ENCODE data around the gene ADPGK.
"Not testable (repeated sequence)": the region's sequence is repeated elsewhere in the genome, so short reads cannot be mapped to it uniquely, and the experiment has no call there.

Gene ADPGK

DNA sequence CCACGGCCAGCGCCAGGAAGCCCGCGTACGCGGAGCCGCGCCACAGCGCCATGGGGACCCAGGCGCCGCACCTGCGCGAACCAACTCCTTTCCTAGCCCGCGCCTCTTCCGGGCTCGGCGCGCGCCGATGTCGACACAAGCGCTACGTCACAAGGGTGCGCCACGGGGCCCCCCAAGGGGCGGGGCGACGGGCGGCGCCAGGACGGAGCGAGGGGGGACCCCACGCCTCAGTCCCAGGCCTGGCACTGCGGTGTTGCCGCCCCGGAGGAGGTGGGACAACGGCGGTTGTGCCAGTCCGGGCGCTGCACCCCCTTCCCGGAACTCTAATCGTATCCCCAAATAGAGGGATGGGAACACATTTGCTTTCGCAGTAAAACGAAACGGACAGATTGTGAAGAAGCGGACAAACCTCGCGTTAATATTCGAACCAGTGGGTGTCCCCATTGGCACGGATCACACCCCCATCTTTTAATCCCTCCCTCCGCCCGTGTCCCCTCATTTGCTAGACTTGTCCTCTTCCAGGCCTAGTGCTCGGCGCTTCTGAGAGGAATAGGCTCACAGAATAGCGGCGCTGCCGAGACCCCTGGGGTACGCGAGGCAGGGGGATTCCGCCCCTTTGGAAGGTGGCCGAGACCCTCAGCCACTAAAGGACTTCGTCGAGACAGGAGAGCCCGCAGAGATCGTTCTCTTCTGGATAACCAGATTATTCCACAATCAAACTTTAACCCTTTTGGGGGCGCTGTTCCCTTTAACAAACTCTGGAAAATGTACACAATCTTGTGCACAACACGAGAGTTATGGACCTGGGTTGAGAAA lies at the start of gene ADPGK:
Gene ADPGK (minus strand): TSS at position 119 of the 816 bp plus-strand sequence. CDS start 67 bp downstream, at position 52.
- peak; percentile 85 to 86 for DNase-seq (ENCODE audit: low read depth in 2 of 2, low spot score in 1 of 2)

DNA sequence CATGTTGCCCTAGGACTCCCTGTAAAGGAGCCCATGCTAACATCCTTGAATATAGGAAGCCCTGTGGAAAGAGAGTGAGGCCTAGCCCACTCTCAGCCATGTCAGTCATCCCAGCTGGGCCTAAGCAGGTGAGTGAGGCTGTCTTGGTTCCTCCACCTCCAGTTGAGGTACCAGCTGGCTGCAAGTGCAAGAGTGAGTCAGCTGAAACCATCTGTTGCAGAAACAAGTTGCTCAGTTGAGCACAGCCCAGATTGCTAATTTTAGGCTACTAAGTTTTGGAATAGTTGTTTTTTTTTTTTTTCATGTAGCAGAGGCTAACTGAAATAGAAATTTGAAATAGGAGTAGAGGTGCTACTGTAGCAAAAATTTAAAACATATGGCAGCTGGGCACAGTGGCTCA lies 43.7 kb upstream of the ADPGK start:
- DNase-seq (ENCODE audit: low read depth in 2 of 2, low spot score in 1 of 2) = no peak

DNA sequence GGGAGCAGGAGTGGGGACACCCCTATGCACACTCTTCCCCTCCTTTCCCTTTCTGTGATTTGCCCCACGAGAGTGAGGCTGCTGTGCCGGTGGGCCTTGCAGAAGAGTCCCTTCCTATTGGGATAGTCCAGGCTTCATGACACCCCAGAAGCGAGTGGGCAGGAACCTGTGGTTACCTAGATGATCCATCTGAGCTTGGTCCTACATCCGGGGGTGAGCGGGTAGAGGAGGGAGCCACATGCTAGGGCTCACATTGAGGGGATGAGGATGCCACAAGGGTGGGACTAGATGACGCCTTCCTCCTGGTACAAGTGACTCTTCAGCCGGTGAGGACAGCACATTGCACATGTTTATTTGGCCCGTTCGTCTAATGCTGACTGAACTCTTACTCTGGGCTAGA lies 43.1 kb upstream of the ADPGK start:
- DNase-seq (ENCODE audit: low read depth in 2 of 2, low spot score in 1 of 2) = no peak

DNA sequence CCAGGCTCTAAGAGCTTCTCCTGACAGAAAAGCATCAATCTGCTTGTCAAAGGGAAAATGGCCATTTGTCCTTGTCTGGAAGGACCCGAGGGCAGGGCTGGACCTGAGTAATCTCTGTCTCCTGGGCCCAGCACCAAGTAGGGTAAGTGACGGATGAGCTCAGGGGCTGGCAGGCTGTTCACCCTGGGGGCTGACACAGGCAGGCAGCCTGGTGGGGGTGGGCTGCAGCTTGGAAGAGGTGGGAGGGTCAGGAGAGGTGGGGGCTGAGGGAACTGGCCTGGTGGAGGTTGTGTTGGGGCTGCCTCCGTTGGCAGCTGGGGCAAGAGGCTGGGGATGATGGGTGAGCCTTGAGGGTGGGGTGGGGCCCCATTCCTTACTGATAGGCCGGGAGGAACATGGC lies 42.3 kb upstream of the ADPGK start:
- DNase-seq (ENCODE audit: low read depth in 2 of 2, low spot score in 1 of 2) = no peak

- DNase-seq (ENCODE audit: low read depth in 2 of 2, low spot score in 1 of 2) = no peak
Observed at GRCh38 chr15:72824781-72825180, 41.2 kb upstream of the ADPGK start.

DNA sequence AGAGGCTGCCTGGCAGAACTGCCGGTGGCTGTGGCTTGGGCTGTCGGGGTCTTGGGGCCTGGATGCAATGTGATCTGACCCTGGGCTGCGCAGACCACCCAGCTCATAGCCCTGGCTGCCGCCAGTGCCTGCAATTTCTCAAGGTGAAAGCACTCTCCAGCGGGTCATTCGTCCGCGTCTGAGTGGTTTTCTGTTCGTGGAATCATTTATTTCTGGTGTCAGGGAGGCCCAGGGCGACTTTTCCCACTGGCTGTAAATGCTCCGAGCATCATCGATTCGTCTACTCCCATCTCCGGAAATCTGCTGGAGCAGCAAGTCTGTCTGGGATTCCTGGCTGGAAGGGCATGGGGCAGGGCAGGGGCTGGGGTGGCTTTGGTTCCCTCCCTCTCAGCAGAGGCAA lies 40.6 kb upstream of the ADPGK start:
- no peak for DNase-seq (ENCODE audit: low read depth in 2 of 2, low spot score in 1 of 2)

DNA sequence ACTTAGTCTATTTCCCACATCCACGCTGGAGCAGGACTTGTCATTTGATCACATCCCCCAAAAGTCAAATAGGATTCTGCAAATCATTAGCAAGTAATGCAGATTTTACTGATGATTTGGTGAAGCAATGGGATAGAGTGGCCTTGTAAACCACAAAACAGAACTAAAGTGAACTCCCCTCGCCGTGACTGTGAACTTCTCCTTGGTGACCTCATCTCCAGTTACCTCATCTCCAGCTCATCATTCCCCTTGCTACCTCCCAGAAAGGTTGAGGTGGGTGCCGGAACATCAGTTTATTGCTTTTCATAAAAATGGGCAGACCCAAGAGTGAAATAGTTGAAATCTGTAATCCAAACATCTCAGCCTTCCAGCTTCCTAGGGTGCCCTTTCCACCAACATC lies 36.7 kb upstream of the ADPGK start:
- DNase-seq (ENCODE audit: low read depth in 2 of 2, low spot score in 1 of 2) = no peak

- no peak for DNase-seq (ENCODE audit: low read depth in 2 of 2, low spot score in 1 of 2)
Observed at GRCh38 chr15:72818632-72819031, 35.1 kb upstream of the ADPGK start.

- no peak for DNase-seq (ENCODE audit: low read depth in 2 of 2, low spot score in 1 of 2)
Observed at GRCh38 chr15:72813345-72814004, 29.9 kb upstream of the ADPGK start.

- DNase-seq (ENCODE audit: low read depth in 2 of 2, low spot score in 1 of 2) = no peak
Observed at GRCh38 chr15:72809329-72809728, 25.8 kb upstream of the ADPGK start.

DNA sequence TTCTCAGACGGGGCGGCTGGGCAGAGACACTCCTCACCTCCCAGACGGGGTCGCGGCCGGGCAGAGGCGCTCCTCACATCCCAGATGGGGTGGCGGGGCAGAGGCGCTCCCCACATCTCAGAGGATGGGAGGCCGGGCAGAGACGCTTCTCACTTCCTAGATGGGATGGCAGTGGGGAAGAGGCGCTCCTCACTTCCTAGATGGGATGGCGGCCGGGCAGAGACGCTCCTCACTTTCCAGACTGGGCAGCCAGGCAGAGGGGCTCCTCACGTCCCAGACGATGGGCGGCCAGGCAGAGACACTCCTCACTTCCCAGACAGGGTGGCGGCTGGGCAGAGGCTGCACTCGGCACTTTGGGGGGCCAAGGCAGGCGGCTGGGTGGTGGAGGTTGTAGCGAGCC lies 23.8 kb upstream of the ADPGK start:
- DNase-seq (ENCODE audit: low read depth in 2 of 2, low spot score in 1 of 2) = not testable (repeated sequence)

GRCh38 chr15:72803006-72803405 lies 19.4 kb upstream of the ADPGK start:
- DNase-seq (ENCODE audit: low read depth in 2 of 2, low spot score in 1 of 2) = no peak

DNA sequence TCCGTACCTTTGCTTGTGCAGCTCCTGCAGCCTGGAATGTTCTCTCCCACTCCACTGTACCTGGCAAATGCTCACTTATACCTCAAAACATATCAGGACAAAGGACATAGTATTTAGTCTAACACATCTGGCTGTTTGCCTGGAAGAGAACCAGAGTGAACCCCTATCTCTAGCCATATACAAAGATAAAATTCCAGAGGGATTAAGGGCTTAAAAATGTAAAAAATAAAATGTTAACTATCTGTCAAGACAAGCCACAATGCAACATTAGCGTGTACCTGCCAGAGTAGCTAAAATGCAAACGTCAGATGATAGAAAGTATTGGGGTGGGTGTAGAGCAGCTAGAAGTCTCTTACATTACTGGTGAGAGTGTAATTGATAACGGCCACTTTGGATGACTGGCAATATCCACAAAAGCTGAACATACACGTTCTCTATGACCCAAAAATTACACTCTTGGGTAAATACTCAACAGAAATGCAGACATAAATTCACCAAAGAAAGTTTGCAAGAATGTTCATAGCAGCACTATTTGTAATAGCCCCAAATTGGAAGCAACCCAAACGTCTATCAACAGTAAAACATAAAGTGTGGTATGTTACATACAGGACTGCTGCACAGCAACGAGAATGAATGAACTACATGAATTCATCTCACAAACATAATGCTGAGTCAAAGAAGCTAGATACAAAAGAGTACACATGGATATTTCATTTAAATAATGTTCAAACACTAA lies 18.2 kb upstream of the ADPGK start:
- DNase-seq (ENCODE audit: low read depth in 2 of 2, low spot score in 1 of 2) = no peak

GRCh38 chr15:72800833-72801481 lies 17.4 kb upstream of the ADPGK start:
- no peak for DNase-seq (ENCODE audit: low read depth in 2 of 2, low spot score in 1 of 2)

DNA sequence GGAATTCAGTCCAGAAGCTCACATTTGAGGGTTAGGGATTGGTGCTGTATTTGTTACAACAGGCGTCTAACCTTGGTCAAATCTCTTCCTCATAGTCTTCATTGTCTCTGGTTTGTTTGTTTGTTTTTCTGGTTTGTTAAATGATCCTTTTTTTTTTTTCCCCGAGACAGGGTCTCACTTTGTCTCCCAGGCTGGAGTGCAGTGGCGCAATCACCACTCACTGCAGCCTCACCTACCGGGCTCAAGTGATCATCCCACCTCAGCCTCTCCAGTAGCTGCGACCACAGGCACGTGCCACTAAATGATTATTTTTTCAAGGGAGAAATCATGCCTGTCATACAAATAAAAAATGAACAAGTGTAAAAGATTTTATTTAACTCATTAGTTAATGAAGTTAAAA lies 14.3 kb upstream of the ADPGK start:
- DNase-seq (ENCODE audit: low read depth in 2 of 2, low spot score in 1 of 2) = no peak

GRCh38 chr15:72797338-72797689 lies 13.8 kb upstream of the ADPGK start:
- no peak for DNase-seq (ENCODE audit: low read depth in 2 of 2, low spot score in 1 of 2)

- no peak for DNase-seq (ENCODE audit: low read depth in 2 of 2, low spot score in 1 of 2)
Observed at GRCh38 chr15:72796515-72797337, 13.2 kb upstream of the ADPGK start.

GRCh38 chr15:72796210-72796514 lies 12.6 kb upstream of the ADPGK start:
- no peak for DNase-seq (ENCODE audit: low read depth in 2 of 2, low spot score in 1 of 2)

DNA sequence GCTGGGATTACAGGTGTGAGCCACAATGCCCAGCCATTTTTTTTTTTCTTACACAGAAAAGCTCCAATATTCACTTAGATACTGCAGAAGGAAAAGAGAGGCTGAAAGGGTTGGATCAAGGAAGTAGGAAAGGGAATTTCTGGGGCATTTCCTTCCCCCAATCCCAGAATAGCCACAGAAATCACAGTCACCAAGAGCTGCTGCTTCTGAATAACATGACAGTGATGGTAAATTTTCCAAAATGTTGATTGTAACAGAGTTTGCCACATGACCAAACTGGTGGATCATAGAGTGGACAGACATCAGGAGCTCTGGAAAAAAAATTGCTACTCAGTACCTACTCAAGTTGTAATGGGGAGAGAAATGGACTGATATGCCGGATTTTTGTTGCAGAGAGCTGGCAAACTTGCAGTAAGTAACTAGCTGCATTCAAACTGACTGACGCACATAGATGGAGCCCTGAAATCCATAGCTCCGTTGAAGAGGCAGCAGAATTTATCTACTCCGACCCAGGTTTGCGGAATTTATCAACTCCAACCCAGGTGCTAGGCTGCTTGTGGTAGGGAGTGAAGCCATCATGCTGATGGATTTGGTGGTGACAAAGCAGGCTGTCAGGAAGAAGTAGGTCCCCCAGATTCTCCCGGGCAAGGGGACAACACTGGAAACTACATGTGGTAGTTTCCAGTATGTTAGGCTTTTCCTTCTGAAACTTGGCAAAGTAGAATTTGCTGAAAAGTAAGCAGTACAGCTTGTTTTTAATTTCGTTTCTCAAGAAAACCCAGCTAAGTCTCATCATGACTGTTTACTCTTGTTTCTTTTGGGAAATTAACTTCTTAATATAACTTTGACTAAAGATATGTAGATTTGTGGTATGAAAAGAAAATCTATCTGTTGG lies 10.5 kb upstream of the ADPGK start:
- DNase-seq (ENCODE audit: low read depth in 2 of 2, low spot score in 1 of 2) = no peak

DNA sequence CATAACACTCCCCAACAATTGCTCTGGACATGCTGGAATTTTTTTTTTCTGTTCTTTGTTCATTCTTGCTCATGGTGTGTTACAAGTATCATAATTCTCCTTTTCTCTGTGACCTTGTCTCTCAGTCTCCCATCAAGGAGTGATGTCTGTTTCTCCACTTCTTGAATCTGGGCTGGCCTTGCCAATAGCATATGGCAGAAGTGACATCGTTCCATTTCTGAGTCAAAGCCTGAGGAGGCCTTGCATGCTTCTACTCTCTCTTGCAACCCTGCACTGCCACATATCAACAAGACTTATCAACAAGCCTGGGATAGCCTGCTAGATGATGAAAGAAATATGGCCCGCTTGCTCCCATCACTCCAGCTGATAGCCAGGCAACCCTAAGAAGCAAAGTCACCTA lies 8.9 kb upstream of the ADPGK start:
- DNase-seq (ENCODE audit: low read depth in 2 of 2, low spot score in 1 of 2) = no peak
